HUES48 (cell line): ENCODE measurements around the gene STAT6.

ENCODE experiments used
- H3K27ac ChIP-seq: one replicate; pipeline ENCODE4 v1.7.0; 2013; ENCODE audit warnings: low read depth, low read length, inconsistent platforms
- H3K27me3 ChIP-seq: 2 replicates; pipeline ENCODE4 v1.6.1; 2013; ENCODE audit warnings: mild to moderate bottlenecking, low read length; ENCODE audit not compliant: control insufficient read depth, insufficient read depth
- H3K36me3 ChIP-seq: 2 replicates; pipeline ENCODE4 v1.6.1; 2013; ENCODE audit warnings: low read length; ENCODE audit not compliant: control insufficient read depth, insufficient read depth
- H3K4me1 ChIP-seq: 2 replicates; pipeline ENCODE4 v1.6.1; 2013; ENCODE audit warnings: mild to moderate bottlenecking, low read length; ENCODE audit not compliant: control insufficient read depth, insufficient read depth
- H3K4me3 ChIP-seq: 2 replicates; pipeline ENCODE4 v1.5.1; 2013; ENCODE audit warnings: mild to moderate bottlenecking, low read depth, low read length
- H3K9ac ChIP-seq: 2 replicates; pipeline ENCODE4 v1.6.1; 2013; ENCODE audit warnings: mild to moderate bottlenecking, low read depth, low read length, moderate library complexity
- H3K9me3 ChIP-seq: 2 replicates; pipeline ENCODE4 v1.6.1; 2013; ENCODE audit warnings: low read length; ENCODE audit not compliant: control insufficient read depth, insufficient read depth

STAT6 gene

DNA sequence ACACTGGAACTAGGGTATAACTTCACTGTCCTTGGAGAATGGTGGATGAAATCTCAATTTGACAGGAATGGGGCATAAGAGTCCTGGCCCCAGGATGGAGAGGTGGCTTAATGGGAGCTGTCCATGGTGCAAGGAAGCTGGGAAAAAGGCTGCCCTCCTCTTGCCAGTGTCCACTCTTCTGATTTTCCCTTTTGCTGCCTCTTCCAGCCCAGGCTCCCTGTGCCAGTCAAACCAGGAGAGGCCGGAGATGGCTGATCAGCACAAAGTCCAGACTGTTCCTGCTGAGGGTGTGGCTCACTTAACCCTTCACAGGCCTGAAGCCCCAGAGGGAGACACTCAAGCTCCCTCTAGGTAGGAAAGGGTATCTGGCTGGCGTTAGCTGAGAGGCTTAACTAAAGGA lies 61.3 kb downstream of the STAT6 start, which contains the start of gene MYO1A:
TSS of gene MYO1A (minus strand) at position 240 of the 400 bp plus-strand sequence. CDS start 1,806 bp downstream, outside the sequence.
- no peak within 1 kb of the TSS for H3K4me3 ChIP-seq
- no peak within 1 kb of the TSS for H3K27ac ChIP-seq
- H3K4me1 ChIP-seq, result no peaks in the 10 kb centered on the region
- H3K9me3 ChIP-seq, result no peaks in the 10 kb centered on the region
- no peak within 1 kb of the TSS for H3K9ac ChIP-seq
- no peaks in the 10 kb centered on the region for H3K36me3 ChIP-seq
- no peaks in the 10 kb centered on the region for H3K27me3 ChIP-seq

DNA sequence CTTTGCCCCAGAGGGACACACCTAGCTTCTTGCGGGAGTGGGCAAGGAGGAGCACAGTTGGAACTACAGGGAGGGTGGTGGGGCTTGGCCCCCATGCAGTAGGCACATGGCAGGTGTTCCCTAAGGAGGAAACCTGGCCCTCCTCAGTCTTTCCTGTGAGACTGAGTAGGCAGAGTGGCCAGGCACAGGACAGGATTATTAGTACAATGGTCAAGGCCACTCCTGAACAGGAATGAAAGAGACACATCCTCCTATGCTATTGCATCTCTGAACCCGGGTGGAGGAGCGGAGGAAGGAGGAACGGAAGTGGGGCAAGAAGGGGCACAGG lies 62.1 kb downstream of the STAT6 start:
- Histone ChIP-seq H3K4me1 (no peaks in the 10 kb centered on the region), H3K36me3 (no peaks in the 10 kb centered on the region), H3K4me3 (no peak overlapping the region), H3K9me3 (no peaks in the 10 kb centered on the region), H3K27me3 (no peaks in the 10 kb centered on the region), H3K27ac (no peak overlapping the region), H3K9ac (no peak overlapping the region)

DNA sequence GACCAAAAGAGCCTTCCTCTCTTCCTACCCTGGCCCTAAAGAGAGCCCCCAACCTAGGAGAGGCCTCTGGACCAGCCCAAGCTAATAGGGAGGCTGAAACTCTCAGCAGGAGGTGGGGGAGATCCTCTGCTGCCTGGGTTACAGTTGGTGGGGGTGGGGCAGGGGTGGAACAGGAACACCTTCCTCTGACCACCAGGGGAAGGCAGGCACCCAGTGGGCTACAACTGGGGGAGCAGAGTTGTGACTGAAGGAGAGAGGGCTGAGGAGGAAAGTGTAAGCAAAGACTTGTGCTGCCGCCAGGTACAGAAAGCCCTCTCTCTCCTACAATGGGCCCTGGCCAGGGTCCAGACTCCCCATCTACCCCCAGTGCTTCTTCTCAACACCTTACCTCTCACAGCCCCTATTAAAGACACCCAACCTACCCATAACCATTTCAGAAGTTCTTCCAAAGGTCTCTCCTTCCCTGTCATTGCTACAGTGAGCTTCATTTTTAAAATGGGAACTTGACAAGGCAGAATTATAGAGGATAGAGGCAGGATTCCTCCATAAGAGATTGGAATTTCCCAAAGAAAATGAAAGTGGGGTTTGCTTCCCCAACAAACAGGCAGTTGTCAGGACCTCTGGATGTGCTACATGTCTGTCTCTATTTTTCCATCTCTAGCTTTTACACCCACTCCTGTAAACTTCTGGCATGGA lies 62.6 kb downstream of the STAT6 start:
- Histone ChIP-seq H3K36me3 (no peaks in the 10 kb centered on the region), H3K27me3 (no peaks in the 10 kb centered on the region)

DNA sequence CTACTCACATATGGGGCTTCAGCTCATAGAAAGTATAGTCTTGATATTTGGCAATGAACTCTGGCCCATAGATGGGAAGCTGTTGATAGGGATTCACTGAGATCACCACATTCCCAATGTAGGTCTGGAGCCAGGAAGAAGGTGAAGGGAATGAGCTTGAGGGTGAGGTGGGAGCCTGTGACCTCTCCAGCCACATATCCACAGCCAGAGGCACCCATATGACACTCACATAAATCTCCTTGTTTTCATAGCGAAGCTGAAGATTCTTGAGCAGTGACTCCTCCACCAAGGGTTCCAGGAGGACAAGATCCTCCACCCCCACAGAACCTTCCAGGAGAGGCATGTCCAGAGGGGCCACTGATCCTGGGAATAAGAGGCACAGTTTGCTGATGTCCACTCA lies 63.2 kb downstream of the STAT6 start:
- no peaks in the 10 kb centered on the region for H3K36me3 ChIP-seq
- no peak overlapping the region for H3K4me3 ChIP-seq
- H3K9me3 ChIP-seq, result no peaks in the 10 kb centered on the region
- no peak overlapping the region for H3K27ac ChIP-seq
- no peaks in the 10 kb centered on the region for H3K4me1 ChIP-seq
- no peak overlapping the region for H3K9ac ChIP-seq
- no peaks in the 10 kb centered on the region for H3K27me3 ChIP-seq

More for the DNA sequence above, 62.6 kb downstream of the STAT6 start:
- no peak overlapping the region for H3K4me3 ChIP-seq
- H3K9ac ChIP-seq, result no peak overlapping the region
- H3K4me1 ChIP-seq, result no peaks in the 10 kb centered on the region
- H3K9me3 ChIP-seq, result no peaks in the 10 kb centered on the region
- H3K27ac ChIP-seq, result no peak overlapping the region

DNA sequence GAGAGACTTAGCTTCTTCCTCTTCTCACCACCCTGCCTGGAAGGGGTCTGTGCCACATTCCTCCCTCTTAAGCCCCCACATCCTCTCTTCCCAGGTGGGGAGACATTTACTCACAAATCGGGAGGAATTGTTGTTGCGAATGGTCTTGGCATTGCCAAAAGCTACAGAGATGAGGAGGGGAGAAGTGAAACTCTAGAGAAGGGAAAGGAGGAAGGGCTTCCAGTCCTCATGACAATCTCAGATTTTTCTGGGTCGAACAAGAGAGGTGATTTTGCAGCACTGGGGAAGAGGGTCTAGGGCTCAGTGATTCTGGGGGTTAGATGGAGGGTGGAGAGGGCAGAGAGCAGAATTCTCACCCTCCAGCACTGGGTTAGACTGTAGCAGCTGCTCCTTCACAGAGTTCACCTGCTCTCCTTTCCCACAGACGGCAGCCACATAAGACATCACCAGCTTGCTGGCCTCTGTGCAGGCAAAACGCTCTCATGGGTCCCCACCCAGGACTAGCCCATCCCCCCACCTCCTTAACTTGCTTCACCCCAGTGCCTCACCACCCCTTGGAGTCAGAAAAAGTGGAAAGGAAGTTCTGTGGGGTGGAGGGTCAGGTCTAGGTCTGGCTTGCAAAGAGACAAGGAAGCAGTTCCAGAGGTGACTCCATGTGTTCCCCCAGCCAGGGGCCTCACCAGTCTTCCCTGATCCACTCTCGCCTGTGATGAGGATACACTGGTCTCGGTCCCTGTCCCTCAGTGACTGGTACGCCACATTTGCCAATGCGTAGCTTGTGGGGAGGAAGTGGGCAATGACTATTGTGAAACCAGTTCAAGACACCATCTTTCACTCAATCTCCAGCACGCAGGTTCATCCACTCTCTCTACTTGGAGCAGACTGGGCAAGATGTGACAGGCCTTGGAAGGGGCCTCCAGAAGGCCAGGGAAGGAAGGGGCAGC lies 63.9 kb downstream of the STAT6 start:
- Histone ChIP-seq H3K27ac (no peak overlapping the region), H3K4me3 (no peak overlapping the region)

DNA sequence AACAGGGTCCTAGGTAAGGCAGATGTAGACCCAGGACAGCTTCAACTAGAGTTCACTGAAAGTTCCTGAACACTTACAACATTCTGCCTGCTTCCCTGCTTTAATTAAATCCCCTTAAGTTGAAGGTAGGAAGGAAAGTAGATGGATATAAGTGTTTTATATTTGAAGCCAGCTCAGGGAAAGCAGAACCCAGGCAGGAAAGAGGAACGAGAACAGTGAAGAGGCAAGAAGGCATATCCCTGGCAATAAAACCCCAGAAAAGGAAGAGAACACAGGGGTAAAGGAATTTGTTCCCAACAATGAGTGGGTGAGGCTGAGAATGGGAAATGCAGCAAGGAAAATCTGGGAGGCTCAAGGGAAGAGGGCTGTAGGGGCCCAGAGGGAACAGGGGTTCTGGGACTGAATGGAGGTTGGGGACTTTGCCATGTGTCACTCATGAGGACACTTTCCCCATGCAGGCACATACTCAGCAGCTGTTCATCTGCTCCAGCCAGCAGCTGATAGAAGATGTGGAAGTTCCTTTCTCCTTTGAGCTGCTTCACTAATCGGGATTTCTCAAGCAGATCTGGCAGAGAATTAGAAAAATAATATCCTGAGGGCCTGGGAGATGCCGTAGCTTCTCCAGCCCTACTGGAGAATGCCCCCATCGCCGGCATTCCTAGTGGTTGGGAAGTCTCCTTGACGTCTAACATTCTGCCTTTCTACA lies 64.9 kb downstream of the STAT6 start:
- H3K4me1 ChIP-seq, result no peaks in the 10 kb centered on the region
- H3K27ac ChIP-seq, result no peak overlapping the region
- no peak overlapping the region for H3K4me3 ChIP-seq
- H3K9me3 ChIP-seq, result no peaks in the 10 kb centered on the region
- no peaks in the 10 kb centered on the region for H3K36me3 ChIP-seq
- H3K27me3 ChIP-seq, result no peaks in the 10 kb centered on the region
- H3K9ac ChIP-seq, result no peak overlapping the region

More for the DNA sequence above, 63.9 kb downstream of the STAT6 start:
- Histone ChIP-seq H3K4me1 (no peaks in the 10 kb centered on the region), H3K27me3 (no peaks in the 10 kb centered on the region), H3K36me3 (no peaks in the 10 kb centered on the region), H3K9ac (no peak overlapping the region), H3K9me3 (no peaks in the 10 kb centered on the region)
